GM23248 (cell line): ENCODE results near the gene MTMR8. TPM values are rescaled to one million over a fixed set of nuclear protein-coding genes. Genes with fewer than 3 reads are reported as not detected.

Source experiments
- DNase-seq: peaks from one replicate; pipeline ENCODE4 v3.0.0-alpha.2; 2015
- H2AFZ ChIP-seq: fragments of 200-600 bp; sonication (generic); 2 replicates; pipeline ENCODE4 v1.6.1; 2016; ENCODE audit warnings: antibody characterized with exemption
- H3F3A ChIP-seq: fragments of 200-600 bp; sonication (generic); 2 replicates; pipeline ENCODE4 v1.6.1; 2016; ENCODE audit warnings: mild to moderate bottlenecking, antibody characterized with exemption, mixed run types; ENCODE audit not compliant: insufficient read depth
- H3K27ac ChIP-seq: fragments of 200-600 bp; sonication (generic); 2 replicates; pipeline ENCODE4 v1.5.1; 2016; ENCODE audit warnings: mild to moderate bottlenecking
- H3K27me3 ChIP-seq: fragments of 200-600 bp; sonication (generic); replicated peaks from 2 replicates; pipeline ENCODE4 v1.6.1; 2016; ENCODE audit warnings: mild to moderate bottlenecking; ENCODE audit not compliant: insufficient read depth
- H3K36me3 ChIP-seq: fragments of 200-600 bp; sonication (generic); 2 replicates; pipeline ENCODE4 v1.6.1; 2016; ENCODE audit warnings: low read depth, mild to moderate bottlenecking
- H3K4me1 ChIP-seq: fragments of 200-600 bp; sonication (generic); 2 replicates; pipeline ENCODE4 v1.6.1; 2016; ENCODE audit warnings: mild to moderate bottlenecking; ENCODE audit not compliant: insufficient read depth
- H3K4me2 ChIP-seq: fragments of 200-600 bp; sonication (generic); one replicate; pipeline ENCODE4 v1.6.1; 2016; ENCODE audit warnings: mild to moderate bottlenecking; ENCODE audit not compliant: unreplicated experiment
- H3K4me3 ChIP-seq: fragments of 200-600 bp; sonication (generic); 2 replicates; pipeline ENCODE4 v1.5.1; 2016; ENCODE audit warnings: mild to moderate bottlenecking
- H3K79me2 ChIP-seq: fragments of 200-600 bp; sonication (generic); 2 replicates; pipeline ENCODE4 v1.6.1; 2016; ENCODE audit warnings: mild to moderate bottlenecking; ENCODE audit not compliant: insufficient read depth
- H3K9ac ChIP-seq: fragments of 200-600 bp; sonication (generic); 2 replicates; pipeline ENCODE4 v1.6.1; 2016; ENCODE audit warnings: mild to moderate bottlenecking
- H3K9me2 ChIP-seq: fragments of 200-600 bp; sonication (generic); 2 replicates; pipeline ENCODE4 v1.6.1; 2016; ENCODE audit warnings: mixed run types, mild to moderate bottlenecking, moderate library complexity; ENCODE audit not compliant: insufficient read depth
- H3K9me3 ChIP-seq: fragments of 200-600 bp; sonication (generic); one replicate; pipeline ENCODE4 v1.6.1; 2017; ENCODE audit warnings: low read depth
- H4K20me1 ChIP-seq: fragments of 200-600 bp; sonication (generic); 2 replicates; pipeline ENCODE4 v1.6.0; 2016; ENCODE audit not compliant: insufficient read depth
- EZH2 ChIP-seq: fragments of 200-600 bp; sonication (generic); IDR thresholded peaks from 2 replicates; pipeline ENCODE4 v1.6.1; 2018; ENCODE audit warnings: antibody characterized with exemption, mild to moderate bottlenecking; ENCODE audit not compliant: insufficient read depth, poor library complexity, severe bottlenecking
- EZH2phosphoT487 ChIP-seq: fragments of 200-600 bp; sonication (generic); IDR thresholded peaks from 2 replicates; pipeline ENCODE4 v1.6.1; 2018; ENCODE audit warnings: antibody characterized with exemption, moderate library complexity, mild to moderate bottlenecking, low read depth; ENCODE audit not compliant: insufficient read depth
- WGBS, 2 experiments: methylation state at CpG; one replicate each; pipeline ENCODE4 v1.1.6; 2015 to 2017; ENCODE audit warnings: low lambda C conversion rate in 2 of 2, low coverage in 1 of 2; ENCODE audit errors: missing lambda C conversion rate in 2 of 2; 5-methylcytosine and 5-hydroxymethylcytosine counted together
- in situ Hi-C: fragments of 300-500 bp; cut with MboI; formaldehyde crosslinking; loops from 2 replicates; pipeline ENCODE4 v1.15.0; 2020
- polyA plus RNA-seq: library from polyadenylated mRNA; unstranded; fragments of >200 nt; fragmentation: Nextera tagmentation; extraction: Ambion mirVana; gene quantifications from 2 replicates; pipeline ENCODE4 v1.2.1, GENCODE V29; 2016
- total RNA-seq: library from RNA; depleted of rRNA; stranded (reverse); fragments of >200 nt; shearing (Covaris generic); gene quantifications from 2 replicates; pipeline ENCODE4 v1.2.3, GENCODE V29; 2014; rRNA removed

The MTMR8 gene
- not detected in 2 replicates for total RNA-seq
- polyA plus RNA-seq: 0.10 TPM in 1 of 2 replicates, not detected in the other

DNA sequence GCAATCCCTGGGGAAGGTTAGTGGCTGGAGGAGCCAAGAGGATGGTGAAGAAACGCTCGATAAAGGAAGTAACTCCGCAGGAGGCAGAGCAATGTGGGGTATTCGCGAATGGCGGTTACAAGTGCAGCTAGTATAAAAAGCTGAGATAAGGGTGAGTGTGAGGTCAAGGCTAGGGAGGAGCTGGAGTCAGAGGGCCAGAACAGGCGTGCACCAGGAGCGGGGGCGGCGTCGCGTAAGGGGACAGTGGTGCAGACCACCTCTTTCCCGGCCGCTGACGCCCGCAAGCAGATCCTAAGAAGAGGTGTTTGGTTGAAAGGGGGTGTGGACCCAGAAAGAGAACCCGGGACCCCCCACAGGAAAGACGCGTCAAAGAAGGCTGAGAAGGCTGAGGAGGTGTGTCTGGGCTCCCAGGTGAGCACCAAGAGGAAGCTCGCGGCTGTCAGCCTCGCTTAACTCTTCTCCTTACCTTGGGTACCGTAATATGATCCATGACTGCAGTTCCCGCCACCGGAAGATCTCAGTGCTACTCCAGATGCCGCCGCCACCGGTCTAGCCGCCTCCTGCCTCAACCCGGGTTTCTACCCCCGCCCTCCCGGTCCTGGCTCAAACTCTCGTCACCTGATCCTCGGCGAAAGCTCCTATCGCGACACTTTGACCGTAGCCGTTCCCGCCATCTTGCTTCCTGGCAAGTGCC lies at the start of gene MTMR8:
Gene MTMR8 (minus strand): TSS at position 579 of the 694 bp plus-strand sequence. CDS start 89 bp downstream, at position 490.
- TF ChIP-seq EZH2 (no peak), EZH2phosphoT487 (no peak)
- H3K79me2 ChIP-seq: no peaks in the 10 kb centered on the region
- no peak within 1 kb of the TSS for H3K9ac ChIP-seq
- WGBS, 2 experiments: 3 to 4% methylated on average over 32 to 33 of the region's 40 CpGs
- H3K4me3 ChIP-seq: no peak within 1 kb of the TSS
- in situ Hi-C loops: no loop called here
- no peaks in the 10 kb centered on the region for H3K27me3 ChIP-seq
- no peaks in the 10 kb centered on the region for H3K4me1 ChIP-seq
- no peaks in the 10 kb centered on the region for H3K9me3 ChIP-seq
- peak; percentile 12 for DNase-seq
- H3K9me2 ChIP-seq: no peaks in the 10 kb centered on the region
- H2AFZ ChIP-seq: no peak within 1 kb of the TSS
- no peaks in the 10 kb centered on the region for H3K36me3 ChIP-seq
- no peaks in the 10 kb centered on the region for H4K20me1 ChIP-seq
- no peak within 1 kb of the TSS for H3K27ac ChIP-seq
- no peak within 1 kb of the TSS for H3K4me2 ChIP-seq
- no peaks in the 10 kb centered on the region for H3F3A ChIP-seq

DNA sequence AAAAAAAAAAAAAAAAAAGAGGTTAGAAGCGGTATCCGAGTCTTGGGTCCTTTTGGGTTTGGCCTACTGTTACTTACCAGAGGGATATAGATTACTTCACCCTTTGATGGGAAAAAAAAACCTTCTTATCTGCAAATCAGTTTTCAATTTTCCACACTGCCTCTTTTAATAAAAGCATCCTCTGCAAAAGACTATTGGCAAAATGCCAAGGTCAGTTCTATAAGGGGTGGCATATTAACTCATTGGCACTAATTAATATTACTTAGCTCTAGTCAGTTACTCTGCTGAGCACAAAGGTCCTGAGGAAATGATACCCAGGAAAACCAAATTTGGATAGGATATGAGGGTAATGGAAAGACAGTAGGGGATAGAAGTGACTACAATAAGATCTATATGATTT lies 44.3 kb upstream of the MTMR8 start:
- Histone ChIP-seq H3K4me1 (no peaks in the 10 kb centered on the region), H3K9me2 (no peaks in the 10 kb centered on the region), H3K4me3 (no peak overlapping the region), H3K27ac (no peak overlapping the region), H3K4me2 (no peak overlapping the region), H2AFZ (no peak overlapping the region), H3K9me3 (no peaks in the 10 kb centered on the region), H3F3A (no peaks in the 10 kb centered on the region), H4K20me1 (no peaks in the 10 kb centered on the region), H3K79me2 (no peaks in the 10 kb centered on the region), H3K9ac (no peak overlapping the region), H3K27me3 (no peaks in the 10 kb centered on the region), H3K36me3 (no peaks in the 10 kb centered on the region)
- WGBS, 2 experiments: 67 to 69% methylated on average over 2 of the region's 2 CpGs
- in situ Hi-C loops: no loop called here
- TF ChIP-seq EZH2phosphoT487: no peak
- no peak for TF ChIP-seq EZH2
- no peak for DNase-seq

DNA sequence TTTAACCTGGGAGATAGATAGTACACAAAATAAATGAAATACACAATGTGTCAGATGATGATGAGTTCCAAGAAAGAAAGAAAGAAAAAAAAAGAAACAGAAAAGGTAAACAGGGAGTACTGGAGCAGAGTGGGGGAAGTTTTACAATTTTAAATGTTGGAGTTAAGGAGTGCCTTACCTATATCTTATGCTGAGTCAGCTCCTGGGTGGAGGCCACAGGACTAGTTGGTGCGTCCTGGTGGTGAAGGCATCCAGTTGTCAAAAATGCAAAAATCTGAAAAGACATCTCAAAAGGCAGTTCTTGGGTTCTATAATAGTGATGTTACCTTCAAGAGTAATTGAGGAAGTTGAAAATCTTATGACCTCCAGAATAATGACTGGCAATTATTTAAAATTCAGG lies 42.4 kb upstream of the MTMR8 start:
- no peak overlapping the region for H3K4me2 ChIP-seq
- H3K9ac ChIP-seq: no peak overlapping the region
- no peaks in the 10 kb centered on the region for H4K20me1 ChIP-seq
- no peak for DNase-seq
- H3F3A ChIP-seq: no peaks in the 10 kb centered on the region
- TF ChIP-seq EZH2: no peak
- no peak for TF ChIP-seq EZH2phosphoT487
- no peaks in the 10 kb centered on the region for H3K27me3 ChIP-seq
- H2AFZ ChIP-seq: no peak overlapping the region
- H3K36me3 ChIP-seq: no peaks in the 10 kb centered on the region
- H3K4me3 ChIP-seq: no peak overlapping the region
- no peaks in the 10 kb centered on the region for H3K79me2 ChIP-seq
- no peaks in the 10 kb centered on the region for H3K9me3 ChIP-seq
- no peak overlapping the region for H3K27ac ChIP-seq
- no peaks in the 10 kb centered on the region for H3K9me2 ChIP-seq
- no peaks in the 10 kb centered on the region for H3K4me1 ChIP-seq
- WGBS, 2 experiments: 31 to 60% methylated on average over 1 of the region's 1 CpG
- in situ Hi-C loops: no loop called here

DNA sequence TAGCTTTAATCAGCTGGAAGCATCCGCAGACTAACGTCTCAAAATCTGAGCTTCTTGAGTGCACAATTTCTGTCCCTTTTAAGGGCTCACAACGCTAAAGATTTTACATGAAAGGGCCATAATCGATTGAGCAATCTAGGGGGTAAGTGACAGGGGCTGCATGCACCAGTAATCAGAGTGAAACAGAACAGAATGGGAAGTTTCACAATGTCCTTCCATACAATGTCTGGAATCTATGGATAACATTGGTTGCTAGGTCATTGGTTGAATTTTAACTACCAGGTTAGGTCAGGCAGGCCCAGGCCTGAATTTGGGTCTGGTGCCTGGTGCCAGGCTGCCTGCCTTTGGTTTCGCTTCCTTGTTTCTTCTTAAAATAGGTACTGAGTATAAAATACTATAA lies 42.0 kb upstream of the MTMR8 start:
- H3K27me3 ChIP-seq: no peaks in the 10 kb centered on the region
- H3K79me2 ChIP-seq: no peaks in the 10 kb centered on the region
- no peak overlapping the region for H3K9ac ChIP-seq
- no peak overlapping the region for H3K4me2 ChIP-seq
- WGBS, 2 experiments: 14 to 18% methylated on average over 5 of the region's 5 CpGs
- H3K4me3 ChIP-seq: no peak overlapping the region
- DNase-seq: no peak
- H3F3A ChIP-seq: no peaks in the 10 kb centered on the region
- H3K27ac ChIP-seq: no peak overlapping the region
- H3K9me3 ChIP-seq: no peaks in the 10 kb centered on the region
- no peaks in the 10 kb centered on the region for H3K4me1 ChIP-seq
- TF ChIP-seq EZH2: no peak
- no peak for TF ChIP-seq EZH2phosphoT487
- in situ Hi-C loops: no loop called here
- H3K36me3 ChIP-seq: no peaks in the 10 kb centered on the region
- H2AFZ ChIP-seq: no peak overlapping the region
- H4K20me1 ChIP-seq: no peaks in the 10 kb centered on the region
- no peaks in the 10 kb centered on the region for H3K9me2 ChIP-seq
